ENCODE measurements around the gene STXBP1. TPM values are rescaled to one million over a fixed set of nuclear protein-coding genes. Genes with fewer than 3 reads are reported as not detected.

Gene STXBP1
- total and polyA plus RNA-seq, 9 of the 15 experiments (the other 6 are each of a cell fraction or from before 2014, with no cell fraction given), result 4.6 to 35.1 (median 9.7) TPM

DNA sequence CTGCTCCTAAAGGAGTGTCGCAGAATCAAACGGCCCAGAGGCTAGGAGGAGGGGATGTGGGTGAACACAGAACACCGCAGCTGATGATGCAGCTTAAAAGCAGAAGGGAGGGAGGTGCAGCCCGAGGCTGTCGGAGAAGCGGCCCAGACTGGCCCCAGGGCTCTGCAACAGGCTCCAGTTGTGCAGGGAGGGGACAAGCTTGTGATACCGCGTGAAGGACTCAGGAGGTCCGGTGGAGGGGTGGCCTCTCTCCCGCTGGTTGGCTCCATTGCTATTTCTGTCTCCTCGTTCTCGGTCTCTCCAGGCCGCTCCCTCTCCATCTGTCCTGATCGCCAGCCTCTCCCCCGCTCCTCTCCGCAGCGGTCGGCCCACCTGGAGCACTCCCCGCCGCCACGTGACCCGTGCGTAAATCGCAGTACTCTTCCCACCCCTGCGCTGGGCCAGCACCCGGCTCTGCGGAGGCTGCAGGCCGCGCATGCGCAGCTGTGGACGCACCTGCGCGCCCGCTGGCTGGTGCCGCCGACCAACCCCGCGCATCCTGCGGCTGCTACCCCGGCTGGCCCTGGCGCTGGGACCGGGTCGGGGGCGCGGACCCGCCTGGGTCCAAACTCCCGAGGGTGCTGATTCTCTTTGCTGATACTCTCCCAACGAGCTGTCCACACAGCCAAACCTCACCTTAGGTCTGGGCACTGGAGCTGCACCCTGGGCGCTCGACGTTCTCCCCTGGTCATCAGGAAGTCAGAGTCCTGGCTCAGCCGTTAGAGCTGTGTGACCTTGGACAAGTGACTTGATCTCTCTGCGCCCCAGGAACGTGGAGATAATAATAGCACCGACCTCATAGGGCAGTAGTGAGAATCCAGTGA, 3.7 kb upstream of the STXBP1 start (continued):
- TF ChIP-seq CHD7 (IDR thresholded peaks at IDR 0.05; ENCODE audit: low read depth, low read length) (no peak), ZNF507 (tag; conservative IDR thresholded peaks at IDR 0.05) (no peak), REST (IDR thresholded peaks at IDR 0.05; ENCODE audit: borderline replicate concordance) (peak; percentile 43), REST (CRISPR knock-in tag; IDR thresholded peaks at IDR 0.05; ENCODE audit: low read depth) (no peak), MECOM (CRISPR knock-in tag; IDR thresholded peaks at IDR 0.05) (no peak)

All from K562 (cell line).